ENCODE measurements around the gene SLC12A7.

- no peak for TF ChIP-seq CTCF (IDR thresholded peaks at IDR 0.05)
- no peak for TF ChIP-seq SMAD3 (CRISPR knock-in tag; IDR thresholded peaks at IDR 0.05; ENCODE audit: borderline replicate concordance)
- TF ChIP-seq ZSCAN18 (CRISPR knock-in tag; IDR thresholded peaks at IDR 0.05), result no peak
- TF ChIP-seq NR2C2 (CRISPR knock-in tag; IDR thresholded peaks at IDR 0.05), result no peak
- no peak for TF ChIP-seq SP1 (CRISPR knock-in tag; conservative IDR thresholded peaks at IDR 0.05)
- no peak for TF ChIP-seq ZBTB43 (CRISPR knock-in tag; IDR thresholded peaks at IDR 0.05)
- no peak for TF ChIP-seq ZNF138 (CRISPR knock-in tag; conservative IDR thresholded peaks at IDR 0.05)
- TF ChIP-seq SMAD4 (CRISPR knock-in tag; IDR thresholded peaks at IDR 0.05), result no peak
- TF ChIP-seq ZBTB21 (CRISPR knock-in tag; IDR thresholded peaks at IDR 0.05; ENCODE audit: borderline replicate concordance), result no peak
- no peak for TF ChIP-seq ZNF121 (CRISPR knock-in tag; IDR thresholded peaks at IDR 0.05)
- no peak for TF ChIP-seq KAT7 (CRISPR knock-in tag; IDR thresholded peaks at IDR 0.05; ENCODE audit: borderline replicate concordance)
These were observed 49.9 kb downstream of the SLC12A7 start for GRCh38 chr5:1061916-1062315.
